ENCODE results near the gene AHI1.
A peak's percentile ranks its signal among the peaks of the same experiment; 100 is the strongest.
"Not testable (repeated sequence)": the region's sequence is repeated elsewhere in the genome, so short reads cannot be mapped to it uniquely, and the experiment has no call there.

Gene AHI1

GRCh38 chr6:135246412-135247012 is 251.0 kb downstream of the AHI1 start:
- not testable (repeated sequence) for H3K27me3 ChIP-seq (ENCODE audit: control insufficient read depth in 2 of 2, insufficient read depth in 2 of 2, low read length in 2 of 2); H3K4me3 ChIP-seq (ENCODE audit: low read length in 2 of 2); H3K36me3 ChIP-seq (ENCODE audit: control insufficient read depth in 2 of 2, insufficient read depth in 2 of 2, low read length in 2 of 2); H3K9ac ChIP-seq (ENCODE audit: low read depth in 1 of 2, low read length in 2 of 2); H3K9me3 ChIP-seq (ENCODE audit: control insufficient read depth in 2 of 2, low read length in 2 of 2); H3K27ac ChIP-seq (ENCODE audit: low read depth in 2 of 2, low read length in 2 of 2)
- H3K4me1 ChIP-seq (ENCODE audit: control insufficient read depth in 2 of 2, insufficient read depth in 2 of 2, low read length in 2 of 2): peaks cover 13 to 33% of the 10 kb centered on the region in 2 donors

- Histone ChIP-seq H3K27me3 (ENCODE audit: control insufficient read depth in 2 of 2, insufficient read depth in 2 of 2, low read length in 2 of 2) (no peaks in the 10 kb centered on the region), H3K4me3 (ENCODE audit: low read length in 2 of 2) (no peak overlapping the region), H3K9ac (ENCODE audit: low read depth in 1 of 2, low read length in 2 of 2) (no peak overlapping the region), H3K4me1 (ENCODE audit: control insufficient read depth in 2 of 2, insufficient read depth in 2 of 2, low read length in 2 of 2) (peaks cover under 1 to 16% of the 10 kb centered on the region in 2 donors), H3K36me3 (ENCODE audit: control insufficient read depth in 2 of 2, insufficient read depth in 2 of 2, low read length in 2 of 2) (no peaks in the 10 kb centered on the region), H3K9me3 (ENCODE audit: control insufficient read depth in 2 of 2, low read length in 2 of 2) (no peaks in the 10 kb centered on the region), H3K27ac (ENCODE audit: low read depth in 2 of 2, low read length in 2 of 2) (peak overlapping the region; percentile 18 to 57)
Measured at GRCh38 chr6:135244805-135245204, 252.7 kb downstream of the AHI1 start.

GRCh38 chr6:135243871-135244796 is 253.4 kb downstream of the AHI1 start:
- H3K9ac ChIP-seq (ENCODE audit: low read depth in 1 of 2, low read length in 2 of 2): no peak overlapping the region
- no peak overlapping the region for H3K4me3 ChIP-seq (ENCODE audit: low read length in 2 of 2)
- H3K9me3 ChIP-seq (ENCODE audit: control insufficient read depth in 2 of 2, low read length in 2 of 2): no peaks in the 10 kb centered on the region
- no peaks in the 10 kb centered on the region for H3K27me3 ChIP-seq (ENCODE audit: control insufficient read depth in 2 of 2, insufficient read depth in 2 of 2, low read length in 2 of 2)
- H3K27ac ChIP-seq (ENCODE audit: low read depth in 2 of 2, low read length in 2 of 2): peak overlapping the region; percentile 18 to 42
- H3K4me1 ChIP-seq (ENCODE audit: control insufficient read depth in 2 of 2, insufficient read depth in 2 of 2, low read length in 2 of 2): peaks cover 0 to 16% of the 10 kb centered on the region in 2 donors
- no peaks in the 10 kb centered on the region for H3K36me3 ChIP-seq (ENCODE audit: control insufficient read depth in 2 of 2, insufficient read depth in 2 of 2, low read length in 2 of 2)

- no peaks in the 10 kb centered on the region for H3K27me3 ChIP-seq (ENCODE audit: control insufficient read depth in 2 of 2, insufficient read depth in 2 of 2, low read length in 2 of 2)
- H3K27ac ChIP-seq (ENCODE audit: low read depth in 2 of 2, low read length in 2 of 2): no peak overlapping the region
- H3K9me3 ChIP-seq (ENCODE audit: control insufficient read depth in 2 of 2, low read length in 2 of 2): no peaks in the 10 kb centered on the region
- H3K9ac ChIP-seq (ENCODE audit: low read depth in 1 of 2, low read length in 2 of 2): no peak overlapping the region
- peaks cover 0 to 14% of the 10 kb centered on the region in 2 donors for H3K4me1 ChIP-seq (ENCODE audit: control insufficient read depth in 2 of 2, insufficient read depth in 2 of 2, low read length in 2 of 2)
- H3K36me3 ChIP-seq (ENCODE audit: control insufficient read depth in 2 of 2, insufficient read depth in 2 of 2, low read length in 2 of 2): no peaks in the 10 kb centered on the region
- H3K4me3 ChIP-seq (ENCODE audit: low read length in 2 of 2): no peak overlapping the region
Measured at GRCh38 chr6:135240711-135241110, 256.8 kb downstream of the AHI1 start.

GRCh38 chr6:135236732-135237131 is 260.8 kb downstream of the AHI1 start:
- Histone ChIP-seq H3K27me3 (ENCODE audit: control insufficient read depth in 2 of 2, insufficient read depth in 2 of 2, low read length in 2 of 2) (no peaks in the 10 kb centered on the region), H3K27ac (ENCODE audit: low read depth in 2 of 2, low read length in 2 of 2) (no peak overlapping the region), H3K4me1 (ENCODE audit: control insufficient read depth in 2 of 2, insufficient read depth in 2 of 2, low read length in 2 of 2) (peaks cover 3 to 5% of the 10 kb centered on the region in 2 donors), H3K9me3 (ENCODE audit: control insufficient read depth in 2 of 2, low read length in 2 of 2) (no peaks in the 10 kb centered on the region), H3K36me3 (ENCODE audit: control insufficient read depth in 2 of 2, insufficient read depth in 2 of 2, low read length in 2 of 2) (no peaks in the 10 kb centered on the region), H3K4me3 (ENCODE audit: low read length in 2 of 2) (no peak overlapping the region), H3K9ac (ENCODE audit: low read depth in 1 of 2, low read length in 2 of 2) (no peak overlapping the region)

- Histone ChIP-seq H3K4me1 (ENCODE audit: control insufficient read depth in 2 of 2, insufficient read depth in 2 of 2, low read length in 2 of 2) (peaks cover 3 to 5% of the 10 kb centered on the region in 2 donors), H3K9me3 (ENCODE audit: control insufficient read depth in 2 of 2, low read length in 2 of 2) (no peaks in the 10 kb centered on the region), H3K27me3 (ENCODE audit: control insufficient read depth in 2 of 2, insufficient read depth in 2 of 2, low read length in 2 of 2) (no peaks in the 10 kb centered on the region), H3K9ac (ENCODE audit: low read depth in 1 of 2, low read length in 2 of 2) (no peak overlapping the region), H3K36me3 (ENCODE audit: control insufficient read depth in 2 of 2, insufficient read depth in 2 of 2, low read length in 2 of 2) (no peaks in the 10 kb centered on the region), H3K27ac (ENCODE audit: low read depth in 2 of 2, low read length in 2 of 2) (no peak overlapping the region), H3K4me3 (ENCODE audit: low read length in 2 of 2) (no peak overlapping the region)
Measured at GRCh38 chr6:135236319-135236718, 261.2 kb downstream of the AHI1 start.

- H3K9me3 ChIP-seq (ENCODE audit: control insufficient read depth in 2 of 2, low read length in 2 of 2): no peaks in the 10 kb centered on the region
- H3K36me3 ChIP-seq (ENCODE audit: control insufficient read depth in 2 of 2, insufficient read depth in 2 of 2, low read length in 2 of 2): no peaks in the 10 kb centered on the region
- H3K27me3 ChIP-seq (ENCODE audit: control insufficient read depth in 2 of 2, insufficient read depth in 2 of 2, low read length in 2 of 2): no peaks in the 10 kb centered on the region
- H3K27ac ChIP-seq (ENCODE audit: low read depth in 2 of 2, low read length in 2 of 2): no peak overlapping the region
- H3K4me3 ChIP-seq (ENCODE audit: low read length in 2 of 2): no peak overlapping the region
- peaks cover 3 to 8% of the 10 kb centered on the region in 2 donors for H3K4me1 ChIP-seq (ENCODE audit: control insufficient read depth in 2 of 2, insufficient read depth in 2 of 2, low read length in 2 of 2)
- no peak overlapping the region for H3K9ac ChIP-seq (ENCODE audit: low read depth in 1 of 2, low read length in 2 of 2)
Measured at GRCh38 chr6:135235716-135236115, 261.8 kb downstream of the AHI1 start.

- Histone ChIP-seq H3K36me3 (ENCODE audit: control insufficient read depth in 2 of 2, insufficient read depth in 2 of 2, low read length in 2 of 2) (no peaks in the 10 kb centered on the region), H3K9ac (ENCODE audit: low read depth in 1 of 2, low read length in 2 of 2) (no peak overlapping the region), H3K4me1 (ENCODE audit: control insufficient read depth in 2 of 2, insufficient read depth in 2 of 2, low read length in 2 of 2) (peaks cover 3 to 8% of the 10 kb centered on the region in 2 donors), H3K4me3 (ENCODE audit: low read length in 2 of 2) (no peak overlapping the region), H3K27ac (ENCODE audit: low read depth in 2 of 2, low read length in 2 of 2) (no peak overlapping the region), H3K27me3 (ENCODE audit: control insufficient read depth in 2 of 2, insufficient read depth in 2 of 2, low read length in 2 of 2) (no peaks in the 10 kb centered on the region), H3K9me3 (ENCODE audit: control insufficient read depth in 2 of 2, low read length in 2 of 2) (no peaks in the 10 kb centered on the region)
Measured at GRCh38 chr6:135234492-135234780, 263.1 kb downstream of the AHI1 start.

GRCh38 chr6:135233686-135234491 is 263.7 kb downstream of the AHI1 start:
- Histone ChIP-seq H3K4me3 (ENCODE audit: low read length in 2 of 2) (no peak overlapping the region), H3K9me3 (ENCODE audit: control insufficient read depth in 2 of 2, low read length in 2 of 2) (no peaks in the 10 kb centered on the region), H3K27ac (ENCODE audit: low read depth in 2 of 2, low read length in 2 of 2) (no peak overlapping the region), H3K9ac (ENCODE audit: low read depth in 1 of 2, low read length in 2 of 2) (no peak overlapping the region), H3K27me3 (ENCODE audit: control insufficient read depth in 2 of 2, insufficient read depth in 2 of 2, low read length in 2 of 2) (no peaks in the 10 kb centered on the region), H3K36me3 (ENCODE audit: control insufficient read depth in 2 of 2, insufficient read depth in 2 of 2, low read length in 2 of 2) (no peaks in the 10 kb centered on the region), H3K4me1 (ENCODE audit: control insufficient read depth in 2 of 2, insufficient read depth in 2 of 2, low read length in 2 of 2) (peaks cover 3 to 8% of the 10 kb centered on the region in 2 donors)
